ENCODE results near the gene MPHOSPH10.
A peak's percentile ranks its signal among the peaks of the same experiment; 100 is the strongest.
"Not testable (repeated sequence)": the region's sequence is repeated elsewhere in the genome, so short reads cannot be mapped to it uniquely, and the experiment has no call there.

The MPHOSPH10 gene

GRCh38 chr2:71157124-71157793 is 26.8 kb downstream of the MPHOSPH10 start:
- peak; percentile 74 for FAIRE-seq
- DNase-seq (ENCODE audit: insufficient read length, low spot score), result peak; percentile 31

- DNase-seq (ENCODE audit: insufficient read length, low spot score) (no peak), FAIRE-seq (no peak)
Measured at GRCh38 chr2:71166812-71167211, 36.4 kb downstream of the MPHOSPH10 start.

GRCh38 chr2:71173096-71173495 is 42.7 kb downstream of the MPHOSPH10 start:
- FAIRE-seq (no peak), DNase-seq (ENCODE audit: insufficient read length, low spot score) (no peak)

GRCh38 chr2:71174207-71174606 is 43.8 kb downstream of the MPHOSPH10 start:
- no peak for FAIRE-seq
- DNase-seq (ENCODE audit: insufficient read length, low spot score), result no peak

- not testable (repeated sequence) for FAIRE-seq; DNase-seq (ENCODE audit: insufficient read length, low spot score)
Measured at GRCh38 chr2:71178836-71179235, 48.4 kb downstream of the MPHOSPH10 start.

GRCh38 chr2:71181316-71181715 is 50.9 kb downstream of the MPHOSPH10 start:
- FAIRE-seq (no peak), DNase-seq (ENCODE audit: insufficient read length, low spot score) (no peak)

GRCh38 chr2:71183306-71184115 is 53.1 kb downstream of the MPHOSPH10 start:
- not testable (repeated sequence) for DNase-seq (ENCODE audit: insufficient read length, low spot score)
- peak; percentile 74 for FAIRE-seq

GRCh38 chr2:71186973-71187372 is 56.5 kb downstream of the MPHOSPH10 start:
- FAIRE-seq (no peak), DNase-seq (ENCODE audit: insufficient read length, low spot score) (no peak)

- FAIRE-seq (no peak), DNase-seq (ENCODE audit: insufficient read length, low spot score) (no peak)
Measured at GRCh38 chr2:71187589-71187988, 57.2 kb downstream of the MPHOSPH10 start.

GRCh38 chr2:71190656-71191569 is 60.5 kb downstream of the MPHOSPH10 start:
- FAIRE-seq (no peak), DNase-seq (ENCODE audit: insufficient read length, low spot score) (no peak)

GRCh38 chr2:71191570-71191943 is 61.1 kb downstream of the MPHOSPH10 start:
- DNase-seq (ENCODE audit: insufficient read length, low spot score), result no peak
- no peak for FAIRE-seq

Measured in GM19239 (cell line).